A549 (cell line): ENCODE measurements around the gene LRCOL1.

ENCODE experiments used
- BHLHE40 ChIP-seq: IDR thresholded peaks from 2 replicates; pipeline ENCODE4 v1.6.1; 2012; ENCODE audit warnings: low read depth, low read length, inconsistent platforms
- CHD2 ChIP-seq: fragments of 150-350 bp; IDR thresholded peaks from 2 replicates; pipeline ENCODE4 v1.6.1; 2014; ENCODE audit warnings: low read length; ENCODE audit not compliant: partially characterized antibody
- CTCF ChIP-seq: fragments of >200 bp; sonication (Bioruptor Twin); formaldehyde crosslinking; IDR thresholded peaks from 3 replicates; pipeline ENCODE4 v1.5.1; 2016
- EP300 ChIP-seq, 2 experiments: fragments of >200 bp; sonication (Bioruptor Twin); formaldehyde crosslinking; IDR thresholded peaks; 2 replicates in 1 of 2; 3 replicates in 1 of 2; pipeline ENCODE4 v1.6.1; 2016 to 2017
- FOSL2 ChIP-seq, 2 experiments: fragments of 450-650 bp in 1 of 2; fragments of >200 bp in 1 of 2; sonication (Bioruptor Twin) in 1 of 2; formaldehyde crosslinking; IDR thresholded peaks; 2 replicates each; pipeline versions ENCODE4 v1.5.0 to v1.6.1; 2016 to 2020; ENCODE audit warnings: mild to moderate bottlenecking in 1 of 2, moderate library complexity in 1 of 2
- JUN ChIP-seq, 2 experiments: fragments of >200 bp; sonication (Bioruptor Twin); formaldehyde crosslinking; IDR thresholded peaks; 2 replicates in 1 of 2; 3 replicates in 1 of 2; pipeline ENCODE4 v1.6.1; 2016 to 2017
- POLR2A ChIP-seq: IDR thresholded peaks from 2 replicates; pipeline ENCODE4 v1.6.1; 2012; ENCODE audit warnings: mild to moderate bottlenecking, low read length

- TF ChIP-seq CTCF (no peak), POLR2A (no peak), CHD2 (no peak), EP300 (IDR thresholded peaks at IDR 0.05) (no peak), FOSL2 (IDR thresholded peaks at IDR 0.05) (no peak), FOSL2 (CRISPR knock-in tag; IDR thresholded peaks at IDR 0.05) (no peak), BHLHE40 (no peak), JUN (IDR thresholded peaks at IDR 0.05) (no peak)
Observed at GRCh38 chr12:132563911-132564310, 46.5 kb downstream of the LRCOL1 start.
